Endothelial cell of umbilical vein (primary cell): ENCODE measurements around the gene SORCS1. TPM values are rescaled to one million over a fixed set of nuclear protein-coding genes. Genes with fewer than 3 reads are reported as not detected.

Experiments used
- BruUV-seq: library from RNA; stranded (reverse); fragments of 400-500 nt; replicated peaks from 2 replicates; lab custom pipeline; 2021; lab: Mats Ljungman, UMichigan
- CTCF ChIA-PET: fragments of 300-600, 350-600 bp; sonication (Branson Sonifier 250); formaldehyde crosslinking; loops from one replicate; lab custom pipeline; 2021; ENCODE audit warnings: antibody characterized with exemption, inconsistent platforms; lab: Charles Lee
- POLR2A ChIA-PET: fragments of 300-600, 350-600 bp; sonication (Branson Sonifier 250); formaldehyde crosslinking; loops from one replicate; lab custom pipeline; 2021; ENCODE audit warnings: antibody characterized with exemption, inconsistent platforms; lab: Charles Lee
- DNase-seq: peaks from one replicate; pipeline ENCODE4 v3.0.0-alpha.2; 2011; ENCODE audit warnings: low read depth, low spot score
- FAIRE-seq: peaks from 2 replicates; lab custom pipeline; 2011; peaks lifted over from hg19 to GRCh38; lab: Jason Lieb, UNC
- H2AFZ ChIP-seq: 2 replicates; pipeline ENCODE4 v1.6.0; 2012; ENCODE audit warnings: low read depth, low read length, control low read depth, inconsistent platforms
- H3K27ac ChIP-seq: 2 replicates; pipeline ENCODE4 v1.5.1; 2011; ENCODE audit warnings: low read depth, mild to moderate bottlenecking, control low read depth, low read length, moderate library complexity; ENCODE audit not compliant: insufficient read depth
- H3K27me3 ChIP-seq, 2 experiments: 2 replicates each; pipeline versions ENCODE4 v1.6.0 to v1.6.1; 2011; ENCODE audit warnings: low read length in 2 of 2, mixed read lengths in 1 of 2; ENCODE audit not compliant: control insufficient read depth in 2 of 2, insufficient read depth in 2 of 2
- H3K36me3 ChIP-seq, 2 experiments: 2 replicates in 1 of 2; 3 replicates in 1 of 2; pipeline ENCODE4 v1.5.1; 2011; ENCODE audit warnings: low read length in 2 of 2, mild to moderate bottlenecking in 1 of 2, moderate library complexity in 1 of 2; ENCODE audit not compliant: control insufficient read depth in 2 of 2, insufficient read depth in 2 of 2; ENCODE audit errors: extremely low read depth in 1 of 2
- H3K4me1 ChIP-seq: 3 replicates; pipeline ENCODE4 v1.5.1; 2011; ENCODE audit warnings: mild to moderate bottlenecking, low read length; ENCODE audit not compliant: control insufficient read depth, insufficient read depth; ENCODE audit errors: extremely low read depth
- H3K4me2 ChIP-seq: 2 replicates; pipeline ENCODE4 v1.6.1; 2011; ENCODE audit warnings: low read length, control low read depth, mixed read lengths; ENCODE audit not compliant: insufficient read depth
- H3K4me3 ChIP-seq, 3 experiments: fragments of 200-600 bp in 1 of 3; sonication (generic), shearing (Covaris generic) in 1 of 3; replicated peaks in 1 of 3; 2 replicates each; pipeline ENCODE4 v1.5.1; 2011 to 2016; ENCODE audit warnings: control low read depth in 3 of 3, low read length in 3 of 3, mild to moderate bottlenecking in 2 of 3, inconsistent platforms in 1 of 3, low read depth in 1 of 3, moderate library complexity in 1 of 3; ENCODE audit not compliant: insufficient read depth in 1 of 3
- H3K79me2 ChIP-seq: 2 replicates; pipeline ENCODE4 v1.6.0; 2012; ENCODE audit warnings: low read length, inconsistent platforms; ENCODE audit not compliant: control insufficient read depth, insufficient read depth
- H3K9ac ChIP-seq: replicated peaks from 2 replicates; pipeline ENCODE3; 2011; ENCODE audit warnings: low read length, control low read depth; ENCODE audit not compliant: insufficient read depth; ENCODE audit errors: extremely low read depth
- H3K9me1 ChIP-seq: replicated peaks from 3 replicates; pipeline ENCODE4 v1.6.0; 2011; ENCODE audit warnings: mild to moderate bottlenecking, low read length; ENCODE audit not compliant: control insufficient read depth, insufficient read depth; ENCODE audit errors: extremely low read depth
- H3K9me3 ChIP-seq: replicated peaks from 2 replicates; pipeline ENCODE4 v1.5.1; 2012; ENCODE audit warnings: low read length, inconsistent platforms; ENCODE audit not compliant: control insufficient read depth, insufficient read depth
- H4K20me1 ChIP-seq: replicated peaks from 2 replicates; pipeline ENCODE3; 2011; ENCODE audit warnings: mild to moderate bottlenecking, low read length; ENCODE audit not compliant: control insufficient read depth, insufficient read depth; ENCODE audit errors: extremely low read depth
- EZH2 ChIP-seq: IDR thresholded peaks from 2 replicates; pipeline ENCODE4 v1.6.1; 2012; ENCODE audit warnings: borderline replicate concordance, low read depth, mild to moderate bottlenecking, moderate library complexity, low read length, inconsistent platforms; ENCODE audit not compliant: severe bottlenecking
- FOS ChIP-seq: IDR thresholded peaks from 2 replicates; pipeline ENCODE4 v1.6.1; 2011; ENCODE audit warnings: mild to moderate bottlenecking, low read length, moderate library complexity, borderline replicate concordance; ENCODE audit not compliant: insufficient read depth
- GATA2 ChIP-seq: IDR thresholded peaks from 2 replicates; pipeline ENCODE4 v1.7.0; 2011; ENCODE audit warnings: low read depth, mild to moderate bottlenecking, moderate library complexity, mixed read lengths, low read length; ENCODE audit not compliant: insufficient read length, insufficient read depth
- JUN ChIP-seq: IDR thresholded peaks from 2 replicates; pipeline ENCODE4 v1.6.1; 2011; ENCODE audit warnings: borderline replicate concordance, low read depth; ENCODE audit not compliant: insufficient read length, insufficient read depth
- MYC ChIP-seq: IDR thresholded peaks from one replicate; pipeline ENCODE4 v1.6.1; 2011; ENCODE audit warnings: mild to moderate bottlenecking, low read depth, low read length
- POLR2A ChIP-seq: IDR thresholded peaks from 2 replicates; pipeline ENCODE4 v1.6.1; 2012; ENCODE audit warnings: low read depth, mild to moderate bottlenecking, control low read depth, low read length
- POLR2AphosphoS5 ChIP-seq: IDR thresholded peaks from 2 replicates; pipeline ENCODE4 v1.6.1; 2012; ENCODE audit warnings: low read depth, mild to moderate bottlenecking, control low read depth, low read length, moderate library complexity; ENCODE audit not compliant: insufficient read depth
- dilution Hi-C: fragments of 300-500 bp; cut with MboI; formaldehyde crosslinking; loops from one replicate; pipeline ENCODE4 v1.15.0; 2019; ENCODE audit warnings: low sequenced_read_pairs; ENCODE audit not compliant: extremely low pct_ligation_motif_present
- intact Hi-C: fragments of 100-400 bp; cut with micrococcal nuclease; formaldehyde crosslinking; loops from one replicate; pipeline ENCODE4 v1.10.0; 2022
- polyA plus RNA-seq, 4 experiments: library from polyadenylated mRNA; depleted of rRNA in 3 of 4; stranded (reverse) in 3 of 4; unstranded in 1 of 4; fragments of >200 nt; gene quantifications; 2 replicates each; pipeline versions ENCODE4 v1.2.1 to v1.2.3, GENCODE V29; 2011 to 2012; ENCODE audit warnings: missing spikeins in 1 of 4
- total RNA-seq: library from RNA; stranded (reverse); gene quantifications from 2 replicates; pipeline ENCODE4 v1.2.3, GENCODE V29; 2021
- TF ChIP-seq, protein P1 (sequence below), 2 donors: IDR thresholded peaks; 1 replicate in 1 of 2; 2 replicates in 1 of 2; pipeline ENCODE4 v1.5.1; 2011; ENCODE audit warnings: low read length in 2 of 2, mild to moderate bottlenecking in 2 of 2, moderate library complexity in 2 of 2, control low read depth in 1 of 2, inconsistent platforms in 1 of 2, low read depth in 1 of 2; ENCODE audit not compliant: insufficient read depth in 1 of 2; ENCODE audit errors: extremely low read depth in 1 of 2
- TF ChIP-seq, protein P2 (sequence below): IDR thresholded peaks from 2 replicates; pipeline ENCODE4 v1.6.1; 2011; ENCODE audit not compliant: insufficient read depth, insufficient read length

The SORCS1 gene
- total and polyA plus RNA-seq, 2 donors (not counting 3 experiments of a cell fraction or from before 2014, with no cell fraction given), result not detected

DNA sequence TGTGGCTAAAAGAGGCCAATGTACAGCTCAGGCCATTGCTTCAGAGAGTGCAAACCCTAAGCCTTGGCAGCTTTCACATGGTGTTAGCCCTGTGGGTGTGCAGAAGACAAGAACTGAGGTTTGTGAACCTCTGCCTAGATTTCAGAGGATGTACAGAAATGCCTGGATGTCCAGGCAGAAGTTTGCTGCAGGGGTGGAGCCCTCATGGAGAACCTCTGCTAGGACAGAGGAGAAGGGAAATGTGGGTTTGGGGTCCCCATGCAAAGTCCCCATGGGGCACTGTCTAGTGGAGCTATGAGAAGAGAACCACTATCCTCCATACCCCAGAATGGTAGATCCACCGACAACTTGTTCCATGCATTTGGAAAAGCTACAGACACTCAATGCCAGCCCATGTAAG lies 12.4 kb downstream of the SORCS1 start:
- Histone ChIP-seq H3K4me3 (no peak overlapping the region), H3K9me3 (peaks cover 9% of the 10 kb centered on the region), H3K36me3 (no peaks in the 10 kb centered on the region), H3K9ac (no peak overlapping the region), H3K4me2 (no peak overlapping the region), H3K9me1 (no peaks in the 10 kb centered on the region), H3K27ac (no peak overlapping the region), H2AFZ (no peak overlapping the region), H3K27me3 (no peaks in the 10 kb centered on the region), H3K79me2 (no peaks in the 10 kb centered on the region), H3K4me1 (no peaks in the 10 kb centered on the region), H4K20me1 (no peaks in the 10 kb centered on the region)
- ChIA-PET CTCF (no interaction called here), POLR2A (no interaction called here)
- FAIRE-seq, result no peak
- TF ChIP-seq EZH2 (no peak), POLR2A (no peak), FOS (no peak), GATA2 (no peak), JUN (no peak), MYC (no peak), POLR2AphosphoS5 (no peak)
- TF ChIP-seq, protein P1, sequence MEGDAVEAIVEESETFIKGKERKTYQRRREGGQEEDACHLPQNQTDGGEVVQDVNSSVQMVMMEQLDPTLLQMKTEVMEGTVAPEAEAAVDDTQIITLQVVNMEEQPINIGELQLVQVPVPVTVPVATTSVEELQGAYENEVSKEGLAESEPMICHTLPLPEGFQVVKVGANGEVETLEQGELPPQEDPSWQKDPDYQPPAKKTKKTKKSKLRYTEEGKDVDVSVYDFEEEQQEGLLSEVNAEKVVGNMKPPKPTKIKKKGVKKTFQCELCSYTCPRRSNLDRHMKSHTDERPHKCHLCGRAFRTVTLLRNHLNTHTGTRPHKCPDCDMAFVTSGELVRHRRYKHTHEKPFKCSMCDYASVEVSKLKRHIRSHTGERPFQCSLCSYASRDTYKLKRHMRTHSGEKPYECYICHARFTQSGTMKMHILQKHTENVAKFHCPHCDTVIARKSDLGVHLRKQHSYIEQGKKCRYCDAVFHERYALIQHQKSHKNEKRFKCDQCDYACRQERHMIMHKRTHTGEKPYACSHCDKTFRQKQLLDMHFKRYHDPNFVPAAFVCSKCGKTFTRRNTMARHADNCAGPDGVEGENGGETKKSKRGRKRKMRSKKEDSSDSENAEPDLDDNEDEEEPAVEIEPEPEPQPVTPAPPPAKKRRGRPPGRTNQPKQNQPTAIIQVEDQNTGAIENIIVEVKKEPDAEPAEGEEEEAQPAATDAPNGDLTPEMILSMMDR (IDR thresholded peaks at IDR 0.05; ENCODE audit: extremely low read depth in 1 of 2, insufficient read depth in 1 of 2, low read depth in 1 of 2, low read length in 2 of 2), result no peak
- TF ChIP-seq, protein P2, sequence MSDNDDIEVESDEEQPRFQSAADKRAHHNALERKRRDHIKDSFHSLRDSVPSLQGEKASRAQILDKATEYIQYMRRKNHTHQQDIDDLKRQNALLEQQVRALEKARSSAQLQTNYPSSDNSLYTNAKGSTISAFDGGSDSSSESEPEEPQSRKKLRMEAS, result no peak
- no peak for DNase-seq
- no TSS peak for BruUV-seq
- dilution Hi-C loops, result no loop called here
- intact Hi-C loops, result no loop called here
